Erythroblast (primary cell): Measurements from ENCODE around the gene FANK1.

Experiments used
- GATA1 ChIP-seq: IDR thresholded peaks from 2 replicates; pipeline ENCODE4 v1.6.1; 2011; ENCODE audit warnings: low read depth, mild to moderate bottlenecking, control low read depth, low read length, moderate library complexity
- POLR2A ChIP-seq: IDR thresholded peaks from 2 replicates; pipeline ENCODE4 v1.6.1; 2011; ENCODE audit warnings: mild to moderate bottlenecking, low read length

DNA sequence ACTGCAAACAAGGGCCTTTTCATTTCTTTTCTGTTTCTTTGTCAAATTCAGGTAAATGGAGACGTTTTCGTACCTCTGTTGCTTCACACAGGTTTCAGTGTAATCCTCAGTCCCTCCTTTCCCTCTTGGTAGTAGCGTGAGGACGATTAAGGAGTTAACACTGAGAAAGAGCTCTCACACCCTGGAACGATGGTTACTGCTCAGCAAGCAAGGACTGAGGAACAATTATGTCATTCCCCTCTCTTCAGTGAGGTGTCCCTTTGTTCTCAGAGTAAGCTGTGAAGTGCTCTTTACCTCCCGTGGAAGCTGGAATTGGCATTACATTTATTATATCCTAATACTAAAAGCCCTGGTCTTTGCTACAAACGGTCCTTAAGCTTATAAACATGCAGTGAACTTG is 95.9 kb downstream of the FANK1 start:
- TF ChIP-seq POLR2A = no peak
- no peak for TF ChIP-seq GATA1
